PC-9 (cell line): ENCODE measurements around the gene PORCN. TPM values are rescaled to one million over a fixed set of nuclear protein-coding genes. Genes with fewer than 3 reads are reported as not detected.

Experiments
- BruUV-seq: library from RNA; stranded (reverse); fragments of 400-500 nt; replicated peaks from 2 replicates; lab custom pipeline; 2021; lab: Mats Ljungman, UMichigan
- CTCF ChIA-PET: fragments of 300-600 bp; sonication (Branson Sonifier 250); formaldehyde crosslinking; loops from one replicate; lab custom pipeline; 2022; ENCODE audit warnings: antibody characterized with exemption; lab: Charles Lee
- POLR2A ChIA-PET: fragments of 300-600 bp; sonication (Branson Sonifier 250); formaldehyde crosslinking; loops from one replicate; lab custom pipeline; 2022; ENCODE audit warnings: antibody characterized with exemption; ENCODE audit not compliant: unreplicated experiment; lab: Charles Lee
- DNase-seq, 2 experiments: peaks; one replicate each; pipeline versions ENCODE4 v3.0.0 to v3.0.0-alpha.2; 2015 to 2022; ENCODE audit warnings: mixed read lengths in 1 of 2
- H2AFZ ChIP-seq: fragments of 200-600 bp; sonication (generic); 2 replicates; pipeline ENCODE4 v1.8.1; 2017; ENCODE audit warnings: antibody characterized with exemption
- H3F3A ChIP-seq: fragments of 200-600 bp; sonication (generic); 2 replicates; pipeline ENCODE4 v1.8.1; 2017; ENCODE audit warnings: antibody characterized with exemption, mild to moderate bottlenecking, low read depth; ENCODE audit not compliant: insufficient read depth
- H3K27ac ChIP-seq: fragments of 200-600 bp; sonication (generic); 2 replicates; pipeline ENCODE4 v1.6.1; 2016; ENCODE audit warnings: mixed run types
- H3K27me3 ChIP-seq: fragments of 200-600 bp; sonication (generic); 2 replicates; pipeline ENCODE4 v1.6.1; 2016; ENCODE audit warnings: low read depth, mixed run types; ENCODE audit not compliant: insufficient read depth
- H3K36me3 ChIP-seq: fragments of 200-600 bp; sonication (generic); 2 replicates; pipeline ENCODE4 v1.6.1; 2016; ENCODE audit warnings: low read depth, mixed run types
- H3K4me1 ChIP-seq: fragments of 200-600 bp; sonication (generic); replicated peaks from 2 replicates; pipeline ENCODE4 v1.6.1; 2016; ENCODE audit warnings: mixed run types; ENCODE audit not compliant: insufficient read depth
- H3K4me2 ChIP-seq: fragments of 200-600 bp; sonication (generic); 2 replicates; pipeline ENCODE4 v1.6.1; 2017; ENCODE audit warnings: mixed run types
- H3K4me3 ChIP-seq: fragments of 200-600 bp; sonication (generic); 2 replicates; pipeline ENCODE4 v1.6.1; 2016; ENCODE audit warnings: mixed run types
- H3K79me2 ChIP-seq: fragments of 200-600 bp; sonication (generic); 2 replicates; pipeline ENCODE4 v1.6.1; 2017; ENCODE audit warnings: low read depth, mixed run types
- H3K9me2 ChIP-seq: fragments of 200-600 bp; sonication (generic); 2 replicates; pipeline ENCODE4 v1.8.1; 2017; ENCODE audit warnings: mild to moderate bottlenecking; ENCODE audit not compliant: insufficient read depth
- H3K9me3 ChIP-seq: fragments of 200-600 bp; sonication (generic); 2 replicates; pipeline ENCODE4 v1.8.1; 2016; ENCODE audit warnings: low read depth; ENCODE audit not compliant: insufficient read depth
- H4K20me1 ChIP-seq: fragments of 200-600 bp; sonication (generic); 2 replicates; pipeline ENCODE4 v1.8.1; 2017; ENCODE audit not compliant: insufficient read depth
- CTCF ChIP-seq: fragments of 200-600 bp; sonication (generic); conservative IDR thresholded peaks from 2 replicates; pipeline ENCODE4 v1.6.1; 2017; ENCODE audit warnings: mixed run types, antibody characterized with exemption, mild to moderate bottlenecking, moderate library complexity
- EZH2 ChIP-seq: fragments of 200-600 bp; sonication (generic); IDR thresholded peaks from 2 replicates; pipeline ENCODE4 v1.8.0; 2017; ENCODE audit warnings: antibody characterized with exemption, low read depth
- intact Hi-C: fragments of 100-400 bp; cut with micrococcal nuclease; formaldehyde crosslinking; loops from one replicate; pipeline ENCODE4 v1.10.0; 2022; ENCODE audit not compliant: unreplicated experiment
- total RNA-seq: library from RNA; stranded (reverse); gene quantifications from 2 replicates; pipeline ENCODE4 v1.2.3, GENCODE V29; 2021

Gene PORCN
- total RNA-seq, 1 experiment from 2014 or later: 11.9 TPM

GRCh38 chrX:48488034-48488433 lies 20.8 kb upstream of the PORCN start:
- Histone ChIP-seq H3K9me3 (no peaks in the 10 kb centered on the region), H3K4me3 (no peak overlapping the region), H3K79me2 (no peaks in the 10 kb centered on the region), H3K36me3 (no peaks in the 10 kb centered on the region), H3K9me2 (no peaks in the 10 kb centered on the region), H4K20me1 (no peaks in the 10 kb centered on the region), H2AFZ (no peak overlapping the region), H3F3A (peaks cover 34% of the 10 kb centered on the region; the same call in 1 of the 2 replicates), H3K4me1 (peaks cover 29% of the 10 kb centered on the region), H3K27me3 (no peaks in the 10 kb centered on the region), H3K27ac (peak overlapping the region; percentile 98), H3K4me2 (peak overlapping the region; percentile 22; the same call in 1 of the 2 replicates)
- no peak for TF ChIP-seq CTCF
- no peak for TF ChIP-seq EZH2
- intact Hi-C loops: no loop called here
- CTCF ChIA-PET: no interaction called here
- POLR2A ChIA-PET: no interaction called here
- DNase-seq: peak in 1 of 2 experiments; percentile 58
- no TSS peak for BruUV-seq

- Histone ChIP-seq H3K27ac (peak overlapping the region; percentile 98), H3K4me3 (no peak overlapping the region), H3K9me3 (no peaks in the 10 kb centered on the region), H3F3A (peaks cover 34% of the 10 kb centered on the region; the same call in 1 of the 2 replicates), H3K4me2 (no peak overlapping the region), H3K36me3 (no peaks in the 10 kb centered on the region), H2AFZ (no peak overlapping the region), H4K20me1 (no peaks in the 10 kb centered on the region), H3K79me2 (no peaks in the 10 kb centered on the region), H3K4me1 (peaks cover 29% of the 10 kb centered on the region), H3K27me3 (no peaks in the 10 kb centered on the region), H3K9me2 (no peaks in the 10 kb centered on the region)
- TF ChIP-seq EZH2 (no peak), CTCF (no peak)
- no TSS peak for BruUV-seq
- POLR2A ChIA-PET: no interaction called here
- no peak for DNase-seq
- CTCF ChIA-PET: no interaction called here
- intact Hi-C loops: no loop called here
These were observed 19.5 kb upstream of the PORCN start for GRCh38 chrX:48489296-48489695.

GRCh38 chrX:48489892-48490291 lies 18.9 kb upstream of the PORCN start:
- TSS peak; percentile 75 for BruUV-seq
- no peaks in the 10 kb centered on the region for H3K27me3 ChIP-seq
- H3F3A ChIP-seq: peaks cover 34% of the 10 kb centered on the region; the same call in 1 of the 2 replicates
- H3K36me3 ChIP-seq: no peaks in the 10 kb centered on the region
- TF ChIP-seq CTCF (no peak), EZH2 (no peak)
- H3K79me2 ChIP-seq: no peaks in the 10 kb centered on the region
- no peak overlapping the region for H3K4me3 ChIP-seq
- H3K27ac ChIP-seq: peak overlapping the region; percentile 98
- DNase-seq: peak in 1 of 2 experiments; percentile 38
- H4K20me1 ChIP-seq: no peaks in the 10 kb centered on the region
- no peak overlapping the region for H2AFZ ChIP-seq
- ChIA-PET POLR2A (no interaction called here), CTCF (no interaction called here)
- no peaks in the 10 kb centered on the region for H3K9me2 ChIP-seq
- no peaks in the 10 kb centered on the region for H3K9me3 ChIP-seq
- peak overlapping the region; percentile 36 for H3K4me2 ChIP-seq
- intact Hi-C loops: no loop called here
- peaks cover 29% of the 10 kb centered on the region for H3K4me1 ChIP-seq
